ENCODE data around the gene CDT1.

CDT1 gene

DNA sequence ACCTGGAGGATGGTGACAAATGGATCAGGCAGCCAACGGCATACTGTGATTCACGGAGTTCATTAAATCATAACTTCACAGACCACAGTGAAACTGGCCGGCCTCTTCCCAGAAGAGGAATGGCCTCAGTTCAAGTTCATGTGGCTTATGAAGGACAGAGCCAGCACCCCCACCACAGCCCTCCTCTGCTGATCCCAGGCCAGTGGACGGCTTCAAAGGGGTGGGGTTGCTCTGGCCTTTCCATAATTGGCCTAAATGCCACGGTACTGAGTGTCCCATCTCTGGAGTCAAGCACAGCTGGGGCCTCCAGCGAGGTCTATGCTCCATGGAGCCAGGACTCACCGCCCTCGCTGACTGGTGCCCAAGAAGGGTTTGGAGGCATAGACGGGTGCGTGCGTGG, 31.8 kb downstream of the CDT1 start:
- DNase-seq: no peak

DNA sequence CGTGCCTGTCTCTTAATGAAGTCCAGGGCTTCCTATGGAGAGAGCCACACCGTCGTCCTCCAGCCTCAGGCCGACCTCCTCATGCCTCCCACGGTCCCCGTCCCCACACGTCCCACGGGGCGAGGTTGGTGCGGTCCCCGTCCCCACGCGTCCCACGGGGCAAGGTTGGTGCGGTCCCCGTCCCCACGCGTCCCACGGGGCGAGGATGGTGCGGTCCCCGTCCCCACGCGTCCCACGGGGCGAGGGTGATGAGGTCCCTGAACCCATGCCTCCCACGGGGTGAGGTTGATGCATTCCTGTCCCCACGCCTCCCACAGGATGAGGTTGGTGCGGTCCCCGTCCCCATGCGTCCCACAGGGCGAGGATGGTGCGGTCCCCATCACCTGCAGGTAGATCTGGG, 32.2 kb downstream of the CDT1 start:
- no peak for DNase-seq

DNA sequence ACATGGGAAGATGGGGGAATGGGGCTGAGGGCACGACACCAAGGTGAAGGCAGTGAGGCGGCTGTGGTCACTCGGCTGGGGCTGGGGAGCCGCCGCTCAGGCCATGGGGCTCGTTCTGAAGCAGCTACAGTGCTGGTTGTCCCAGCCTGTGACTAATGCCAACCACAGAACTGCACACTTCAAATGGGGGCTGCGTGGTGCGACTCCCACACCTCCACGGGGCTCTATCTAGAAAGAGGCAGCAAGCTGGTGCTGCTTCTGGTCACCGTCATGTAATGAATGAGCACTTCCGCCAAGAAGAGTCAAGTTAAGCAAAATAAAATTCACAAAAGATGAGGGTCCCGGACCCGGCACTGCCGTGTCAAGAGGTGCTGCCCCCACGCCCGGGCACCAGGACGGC, 33.2 kb downstream of the CDT1 start:
- DNase-seq: no peak

DNA sequence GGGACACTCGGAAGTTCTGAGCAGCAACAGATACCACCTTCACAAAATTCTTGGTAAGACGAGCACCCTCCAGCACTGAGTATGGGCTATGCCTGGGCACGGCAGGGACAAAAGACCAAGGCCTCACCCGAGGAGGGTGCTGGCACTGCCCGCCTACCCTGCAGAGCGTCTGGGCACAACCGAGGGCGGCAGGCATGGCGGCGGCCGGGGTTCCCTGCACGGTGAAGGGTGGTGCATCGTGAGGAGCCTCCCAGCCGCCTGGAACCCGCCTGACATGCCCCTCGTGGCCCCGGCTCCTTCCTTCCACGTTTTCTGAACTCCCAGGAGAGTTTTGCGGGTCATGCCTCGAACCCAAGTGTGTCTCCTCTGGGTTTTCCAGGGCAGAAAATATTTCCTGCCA, 34.2 kb downstream of the CDT1 start:
- no peak for DNase-seq

DNA sequence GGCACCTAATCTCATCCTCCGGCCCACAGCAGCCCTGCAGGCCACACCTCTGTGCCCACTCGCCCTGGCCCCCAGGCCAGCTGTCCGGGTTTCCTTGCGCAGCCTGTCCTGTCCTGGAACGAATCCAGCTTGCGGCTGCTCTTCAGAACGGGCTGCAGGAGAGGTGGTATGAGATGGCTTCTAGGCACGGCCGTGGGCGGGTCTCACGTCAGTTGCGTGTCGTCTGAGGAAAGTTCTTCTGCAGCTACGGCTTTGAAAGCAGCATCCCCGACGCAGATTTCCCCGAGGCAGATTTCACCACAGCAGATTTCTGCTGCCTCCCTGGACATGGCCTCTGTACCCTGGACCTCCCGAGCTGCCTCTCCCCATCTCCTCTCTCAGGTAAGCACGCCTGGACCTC, 35.0 kb downstream of the CDT1 start:
- DNase-seq: no peak

DNA sequence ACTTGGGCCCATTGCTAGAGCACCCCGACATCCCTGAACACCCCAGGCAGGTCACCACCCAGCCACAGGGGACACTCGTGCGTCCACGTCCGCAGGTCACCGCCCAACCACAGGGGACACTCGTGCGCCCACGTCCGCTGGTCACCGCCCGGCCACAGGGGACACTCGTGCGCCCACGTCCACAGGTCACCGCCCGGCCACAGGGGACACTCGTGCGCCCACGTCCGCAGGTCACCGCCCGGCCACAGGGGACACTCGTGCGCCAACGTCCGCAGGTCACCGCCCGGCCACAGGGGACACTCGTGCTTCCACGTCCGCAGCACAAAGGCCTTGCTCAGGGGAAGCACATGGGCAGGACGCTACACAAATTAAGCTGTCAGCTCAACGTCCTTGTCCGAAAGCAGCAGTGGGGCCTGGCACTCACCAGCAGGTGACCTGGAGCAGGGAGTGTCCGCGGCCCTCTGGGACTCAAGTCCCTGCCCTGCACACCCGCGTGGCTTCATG, 35.5 kb downstream of the CDT1 start:
- no peak for DNase-seq

DNA sequence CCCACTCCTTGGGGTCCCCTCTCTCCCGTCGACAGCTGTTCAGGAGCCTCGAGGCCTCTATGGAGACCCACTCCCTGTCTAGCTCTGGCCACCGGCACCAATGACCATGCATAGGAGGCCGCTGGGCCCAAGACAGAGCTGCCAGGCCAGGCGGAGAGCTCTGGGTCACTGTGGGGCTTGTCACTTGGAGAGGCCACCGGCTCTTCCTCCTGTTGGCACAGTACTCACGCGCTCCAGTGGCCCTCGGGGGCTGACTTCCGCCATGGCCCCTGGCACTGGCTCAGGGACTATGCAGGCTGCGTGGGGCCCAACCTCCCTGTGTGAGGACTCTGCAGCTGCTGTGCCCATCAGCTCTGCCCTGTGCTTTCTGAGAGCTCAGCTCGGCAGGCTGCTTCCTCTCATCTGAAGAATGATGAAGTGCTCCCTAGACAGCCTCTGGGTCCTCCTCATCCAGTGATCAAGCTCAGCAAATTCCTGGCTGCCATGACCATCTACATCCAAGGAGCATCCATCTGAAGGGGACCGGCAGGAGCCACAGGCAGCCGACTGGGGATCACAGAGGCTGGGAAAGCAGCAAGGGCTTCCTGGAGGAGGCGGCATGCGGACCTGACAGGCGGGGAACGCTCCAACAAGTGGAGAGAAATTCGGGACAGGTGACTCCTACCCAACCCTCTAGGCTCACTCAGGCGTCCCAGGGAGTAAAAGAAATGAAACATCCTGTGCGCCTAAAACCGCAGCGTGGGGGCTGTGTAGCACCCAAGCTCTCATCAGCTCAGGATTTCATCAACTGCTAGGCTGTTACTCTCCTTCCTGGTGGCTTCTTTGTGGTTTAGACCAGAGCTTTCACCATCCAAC, 36.4 kb downstream of the CDT1 start:
- no peak for DNase-seq

DNA sequence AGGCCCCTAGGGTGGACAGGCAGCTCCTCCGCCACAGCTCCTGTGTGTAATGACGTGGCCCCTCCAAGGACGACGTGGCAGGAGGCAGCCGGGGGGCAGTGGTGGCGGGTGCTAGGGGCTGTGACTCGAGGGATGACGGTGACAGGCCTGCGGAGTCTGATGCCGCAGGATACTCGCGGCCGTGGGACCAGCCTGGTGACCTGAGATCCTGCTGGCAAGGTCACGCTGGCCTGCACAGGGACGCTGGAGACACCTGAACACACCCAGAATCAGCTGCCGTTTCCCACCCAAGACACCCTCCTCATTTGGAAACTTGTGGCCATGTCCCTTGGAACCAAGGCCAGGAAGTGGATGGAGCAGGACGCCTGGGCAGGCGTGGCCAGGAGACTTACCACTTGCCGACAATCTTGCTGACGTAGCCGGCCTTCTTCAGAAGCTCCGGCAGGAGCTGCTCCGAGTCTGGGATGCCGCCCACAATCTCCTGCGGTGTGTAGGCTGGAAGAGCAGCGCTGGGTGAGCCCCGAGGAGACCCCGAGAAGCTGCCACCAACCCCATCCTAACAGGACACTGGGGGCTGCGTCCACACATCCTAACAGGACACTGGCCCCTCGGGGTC, 37.1 kb downstream of the CDT1 start:
- DNase-seq: no peak

DNA sequence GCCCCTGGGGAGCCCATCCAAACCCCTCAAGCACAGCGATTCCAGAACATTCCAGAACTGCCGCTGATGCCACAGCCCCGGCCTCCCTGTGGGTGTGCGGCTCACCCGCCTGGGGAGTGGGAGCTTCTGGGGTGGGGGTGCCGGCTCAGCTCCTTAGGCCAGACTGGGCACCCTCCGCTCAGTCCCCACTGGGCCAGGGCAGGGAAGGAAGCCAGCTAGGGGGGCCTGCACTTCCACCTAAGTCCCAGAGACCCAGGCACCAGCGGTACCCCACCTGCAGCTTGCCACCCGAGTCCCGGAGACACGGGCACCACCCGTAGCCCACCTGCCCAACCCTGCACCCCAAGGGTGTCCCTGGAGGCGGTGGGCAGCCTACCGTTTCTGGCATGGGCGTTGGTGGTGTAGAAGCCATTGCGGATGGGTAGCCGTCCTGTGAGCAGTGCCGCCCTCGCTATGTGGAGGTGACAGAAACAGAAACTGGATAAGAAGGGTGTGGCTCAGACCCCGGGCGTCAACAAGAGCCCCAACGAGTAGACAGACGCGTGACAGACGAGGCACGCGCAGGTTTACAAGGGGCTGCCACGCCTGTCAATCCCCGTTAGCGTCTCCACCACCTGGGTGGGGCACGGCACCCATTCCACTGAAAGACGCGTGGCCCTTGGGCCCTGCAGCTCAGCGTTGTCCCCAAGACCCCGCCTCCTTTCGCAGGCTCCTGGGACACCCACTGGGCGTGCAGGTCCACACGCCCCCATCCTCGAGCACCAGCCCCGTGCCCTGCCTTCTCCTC, 38.1 kb downstream of the CDT1 start:
- DNase-seq: no peak

DNA sequence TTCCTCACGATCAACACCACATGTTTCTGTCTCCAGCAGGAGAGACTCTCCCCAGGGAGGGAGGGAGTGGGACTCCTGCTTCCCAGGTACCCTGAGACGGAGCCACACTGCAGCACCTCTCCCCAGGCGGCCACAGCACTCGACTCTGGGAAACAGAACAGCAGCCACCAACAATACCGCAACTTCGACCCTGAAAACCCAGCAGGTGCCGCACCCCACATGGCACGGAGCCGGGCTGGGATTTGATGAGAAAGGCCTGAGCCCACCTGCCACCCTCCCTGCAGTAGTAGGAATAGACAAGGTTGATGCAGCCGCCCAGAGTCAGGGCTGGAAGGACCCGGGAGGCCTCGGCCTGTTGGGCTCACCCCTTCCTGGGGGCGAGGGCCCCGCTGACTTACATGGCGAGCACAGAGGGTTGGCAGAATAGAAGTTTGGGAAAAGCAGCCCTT, 38.7 kb downstream of the CDT1 start:
- DNase-seq: no peak

DNA sequence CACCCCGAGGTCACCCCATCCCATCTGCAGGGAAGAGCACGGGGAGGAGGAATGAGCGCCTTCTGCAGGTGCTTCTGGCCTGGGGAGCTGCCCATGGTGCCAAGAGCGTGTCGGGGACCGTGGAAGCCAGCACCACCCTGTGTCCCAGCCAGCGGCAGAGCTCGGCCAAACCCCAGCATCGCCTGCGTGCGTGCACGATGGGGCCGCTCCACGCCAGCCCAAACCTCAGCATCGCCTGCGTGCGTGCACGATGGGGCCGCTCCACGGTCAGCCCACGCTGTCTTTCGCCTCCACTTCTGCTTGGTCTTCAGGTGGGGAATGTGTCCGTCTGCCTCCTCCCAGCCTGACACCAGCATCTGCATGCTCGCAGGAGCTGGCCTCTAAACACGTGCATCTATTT, 39.2 kb downstream of the CDT1 start:
- no peak for DNase-seq

DNA sequence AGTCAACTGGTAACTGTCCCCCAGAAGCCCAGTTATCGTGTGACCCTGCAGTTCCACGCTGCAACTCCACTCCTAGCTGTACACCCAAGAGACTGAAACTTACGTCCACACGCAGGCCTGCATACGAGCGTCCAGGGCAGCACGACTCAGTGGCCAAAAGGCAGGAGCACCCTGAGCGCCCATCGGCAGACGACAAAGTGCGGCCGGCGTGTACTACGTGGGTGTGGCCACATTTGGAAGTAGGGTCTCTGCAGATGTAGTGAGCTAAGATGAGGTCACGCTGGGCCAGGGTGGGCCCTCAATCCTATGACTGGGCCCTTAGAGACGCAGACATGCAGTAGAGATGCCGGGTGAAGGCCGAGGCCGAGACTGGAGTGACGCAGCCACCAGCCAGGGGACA, 39.7 kb downstream of the CDT1 start:
- no peak for DNase-seq

DNA sequence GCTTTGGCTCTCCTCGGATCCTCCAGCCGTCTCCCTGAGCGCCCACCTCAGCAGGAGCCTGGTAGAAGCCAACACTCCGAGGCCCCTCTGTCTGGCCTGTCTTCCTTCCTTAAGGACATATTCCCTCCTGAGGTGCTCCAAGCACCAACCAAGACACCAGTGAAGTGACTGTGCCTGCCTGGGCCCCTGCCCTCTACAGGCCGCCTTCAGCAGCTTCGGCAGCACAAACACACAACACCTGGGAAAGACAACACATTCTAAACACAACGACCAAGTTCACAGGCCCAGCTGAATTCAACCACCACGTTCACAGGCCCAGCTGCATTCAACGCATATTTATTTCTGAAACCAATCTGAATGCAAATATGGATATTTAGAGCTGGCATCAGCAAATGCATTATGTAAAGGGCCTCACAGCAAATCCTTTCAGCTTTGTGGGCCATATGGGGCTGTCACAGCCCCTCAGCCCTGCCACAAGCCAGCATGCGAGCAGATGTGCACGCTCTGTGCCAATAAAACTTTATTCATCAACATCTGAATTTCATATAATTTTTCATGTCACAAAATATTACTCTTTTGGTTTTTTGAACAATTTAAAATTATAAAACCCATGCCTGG, 40.9 kb downstream of the CDT1 start:
- no peak for DNase-seq

DNA sequence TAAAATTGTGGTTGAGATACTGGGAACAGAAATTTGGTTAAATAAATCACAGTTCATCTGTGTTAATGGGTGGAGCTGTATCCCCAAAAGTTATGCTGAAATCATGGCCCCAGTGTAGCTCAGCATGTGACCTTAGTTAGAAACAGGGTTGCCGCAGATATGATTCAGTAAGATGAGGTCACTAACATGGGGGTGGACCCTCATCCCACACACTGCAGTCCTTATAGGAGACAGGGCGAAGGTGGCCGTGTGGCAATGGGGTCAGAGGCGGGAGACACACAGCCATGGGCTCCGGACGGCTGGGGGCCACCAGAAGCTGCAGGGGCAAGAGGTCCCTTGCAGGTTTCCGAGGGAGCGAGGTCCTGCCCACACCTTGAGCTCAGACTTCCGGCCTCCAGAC, 42.5 kb downstream of the CDT1 start:
- DNase-seq: no peak

DNA sequence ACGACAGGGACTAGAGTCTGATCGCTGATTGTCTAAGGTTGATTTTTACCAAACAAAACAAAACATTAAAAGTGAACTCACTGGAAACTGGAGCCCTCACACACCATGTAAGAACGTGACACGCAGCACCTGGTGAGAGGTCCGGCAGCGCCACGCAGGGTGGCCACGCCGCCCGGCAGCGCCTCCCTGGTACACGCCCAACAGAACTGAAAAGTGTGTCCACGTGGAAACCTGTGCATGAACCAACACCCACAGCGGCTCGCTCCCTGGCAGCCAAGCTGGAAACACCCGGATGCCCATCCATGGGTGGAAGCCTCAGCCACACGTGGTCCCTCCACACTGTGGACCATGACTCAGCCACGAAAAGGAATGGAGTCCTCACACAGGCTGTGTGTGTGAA, 44.1 kb downstream of the CDT1 start:
- no peak for DNase-seq

DNA sequence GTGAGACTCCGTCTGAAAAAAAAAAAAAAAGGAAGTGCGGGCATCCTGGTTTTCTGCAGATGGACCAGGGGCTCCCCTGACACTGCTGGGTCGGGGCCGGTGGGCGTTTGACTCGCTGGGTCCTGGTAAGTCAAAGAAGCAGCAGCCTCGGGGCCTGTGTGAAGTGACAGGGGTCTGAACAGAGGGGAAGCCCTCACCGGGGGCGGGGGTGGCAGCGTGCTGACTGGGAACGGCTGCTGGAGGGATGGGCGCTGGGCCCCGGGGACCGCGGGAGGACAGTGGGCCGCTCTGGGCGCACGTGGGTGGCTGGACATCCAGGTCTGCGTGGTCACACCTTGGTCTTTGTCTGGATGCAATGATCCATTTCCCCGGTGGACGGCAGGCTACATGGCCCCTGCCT, 45.0 kb downstream of the CDT1 start:
- no peak for DNase-seq

DNA sequence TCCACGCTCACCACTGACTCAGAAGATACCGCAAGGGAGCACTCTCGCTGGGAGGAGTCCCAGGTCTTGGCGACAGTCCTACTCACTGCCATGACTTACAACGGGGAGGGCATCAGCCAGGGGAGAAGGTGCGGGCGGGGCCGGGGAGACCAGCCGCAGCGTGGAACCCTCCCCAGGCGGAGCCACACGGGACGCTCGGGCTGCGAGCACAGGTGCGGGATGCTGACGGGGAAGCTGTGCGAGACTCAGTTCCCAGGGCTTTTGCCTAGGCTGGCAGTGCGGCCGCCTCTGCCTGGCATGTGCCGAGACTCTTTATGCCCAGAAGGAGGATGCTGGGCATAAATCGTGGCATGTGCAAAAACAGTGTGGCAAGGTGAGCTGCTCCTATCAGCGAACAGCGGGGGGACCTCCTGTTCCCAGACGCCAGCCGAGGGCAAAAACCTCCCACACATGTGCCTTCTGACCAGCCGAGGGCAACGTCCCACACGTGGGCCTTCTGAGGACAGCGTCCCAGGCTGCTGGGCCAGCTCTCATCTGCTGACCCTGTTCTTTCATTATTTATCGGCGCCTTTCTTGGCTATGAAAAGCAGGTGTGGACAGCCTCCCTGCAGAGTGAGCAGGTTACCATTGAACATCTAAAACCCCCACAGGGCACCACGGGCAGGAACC, 47.1 kb downstream of the CDT1 start:
- no peak for DNase-seq

DNA sequence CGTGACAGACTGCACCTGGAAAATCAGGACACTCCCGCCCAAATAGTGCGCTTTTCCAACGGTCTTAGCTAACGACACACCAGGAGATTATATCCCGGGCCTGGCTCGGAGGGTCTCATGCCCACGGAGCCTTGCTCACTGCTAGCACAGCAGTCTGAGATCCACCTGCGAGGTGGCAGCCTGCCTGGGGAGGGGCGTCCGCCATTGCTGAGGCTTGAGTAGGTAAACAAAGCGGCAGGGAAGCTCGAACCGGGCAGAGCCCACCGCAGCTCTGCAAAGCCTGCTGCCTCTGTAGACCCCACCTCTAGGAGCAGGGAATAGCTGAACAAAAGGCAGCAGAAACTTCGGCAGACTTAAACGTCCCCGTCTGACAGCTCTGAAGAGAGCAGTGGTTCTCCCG, 48.0 kb downstream of the CDT1 start:
- DNase-seq: no peak

DNA sequence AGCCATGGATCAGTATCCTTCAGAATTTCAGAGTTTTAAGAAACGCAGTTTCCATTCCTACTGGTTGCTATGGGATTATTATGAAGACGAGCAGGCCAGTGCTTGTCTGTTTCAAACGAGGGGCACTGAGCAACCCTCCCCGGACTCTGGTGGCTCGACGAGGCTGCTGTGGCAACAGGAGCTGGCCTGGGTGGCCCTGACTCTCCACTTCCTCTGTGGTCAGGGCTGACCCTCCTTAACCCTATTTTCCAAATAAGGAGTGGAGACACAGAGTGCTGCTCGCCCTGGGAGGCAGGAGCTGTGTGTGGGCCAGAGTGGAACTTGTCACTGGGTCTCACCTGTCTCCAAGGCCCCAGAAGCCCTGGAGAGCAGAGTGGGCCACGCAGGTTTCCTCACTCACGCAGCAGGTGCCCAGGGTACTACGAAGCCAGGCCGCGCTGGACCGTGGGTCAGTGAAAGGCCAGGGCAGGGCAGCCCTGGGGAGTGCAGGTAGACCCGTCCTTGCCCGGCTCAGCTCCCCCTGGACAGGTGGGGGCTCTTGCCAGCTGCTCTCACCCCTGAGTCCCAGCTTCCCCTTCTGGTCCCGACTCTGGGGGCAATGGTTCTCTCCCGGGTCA, 49.8 kb downstream of the CDT1 start:
- peak in 3 of 51 donors; percentile 14 to 28 (median 28) for DNase-seq

DNA sequence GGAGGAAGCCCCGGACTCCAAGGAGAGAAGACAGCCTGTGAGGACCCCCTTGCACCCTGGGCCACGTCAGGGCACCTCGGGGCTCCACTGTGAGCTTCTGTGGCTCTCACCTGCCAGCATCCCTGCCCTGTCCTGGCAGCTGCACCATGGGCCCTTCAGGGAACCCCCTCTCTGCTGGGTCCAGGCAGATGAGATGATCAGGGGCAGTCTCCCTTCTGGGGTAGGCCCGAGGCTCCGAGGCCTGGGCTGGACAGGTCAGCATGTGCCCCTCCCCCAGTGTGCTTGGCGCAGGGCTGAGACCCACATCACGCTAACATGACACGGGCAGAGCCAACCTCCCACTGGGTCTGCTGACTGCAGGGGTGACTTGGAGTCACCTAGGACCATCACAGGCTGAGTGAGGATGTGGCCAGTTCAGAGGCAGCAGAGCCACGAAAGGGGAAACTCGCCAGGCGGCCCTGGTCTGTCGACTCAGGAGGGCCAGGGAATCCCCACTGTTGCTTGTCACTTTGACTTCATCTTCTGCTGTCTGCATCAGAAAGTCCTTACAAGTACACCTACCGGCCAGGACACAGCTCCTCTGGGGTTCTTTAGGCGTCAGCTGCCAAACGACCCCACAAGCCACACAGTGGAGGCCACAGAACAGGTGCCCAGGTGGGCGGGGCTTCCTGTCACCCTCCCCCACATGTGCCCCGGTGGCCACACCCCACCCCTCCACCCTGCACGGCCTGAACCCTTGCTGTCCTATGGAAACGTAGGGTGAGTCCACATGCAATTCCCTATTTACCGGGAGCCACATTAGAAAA, 50.9 kb downstream of the CDT1 start:
- DNase-seq: peak in 1 of 51 donors; percentile 9

All from hypothalamus (tissue), 51 donors.